GM12873 (cell line): Measurements from ENCODE around the gene TNF.
A peak's percentile ranks its signal among the peaks of the same experiment; 100 is the strongest.

Source experiments
- TF ChIP-seq, protein P1 (sequence below): IDR thresholded peaks from 2 replicates; pipeline ENCODE4 v1.5.1; 2012; ENCODE audit warnings: low read depth, mild to moderate bottlenecking, moderate library complexity, low read length, control low read depth; ENCODE audit not compliant: insufficient read depth; ENCODE audit errors: missing control alignments

Gene TNF

GRCh38 chr6:31567531-31568370, 7.6 kb upstream of the TNF start:
- TF ChIP-seq, protein P1, sequence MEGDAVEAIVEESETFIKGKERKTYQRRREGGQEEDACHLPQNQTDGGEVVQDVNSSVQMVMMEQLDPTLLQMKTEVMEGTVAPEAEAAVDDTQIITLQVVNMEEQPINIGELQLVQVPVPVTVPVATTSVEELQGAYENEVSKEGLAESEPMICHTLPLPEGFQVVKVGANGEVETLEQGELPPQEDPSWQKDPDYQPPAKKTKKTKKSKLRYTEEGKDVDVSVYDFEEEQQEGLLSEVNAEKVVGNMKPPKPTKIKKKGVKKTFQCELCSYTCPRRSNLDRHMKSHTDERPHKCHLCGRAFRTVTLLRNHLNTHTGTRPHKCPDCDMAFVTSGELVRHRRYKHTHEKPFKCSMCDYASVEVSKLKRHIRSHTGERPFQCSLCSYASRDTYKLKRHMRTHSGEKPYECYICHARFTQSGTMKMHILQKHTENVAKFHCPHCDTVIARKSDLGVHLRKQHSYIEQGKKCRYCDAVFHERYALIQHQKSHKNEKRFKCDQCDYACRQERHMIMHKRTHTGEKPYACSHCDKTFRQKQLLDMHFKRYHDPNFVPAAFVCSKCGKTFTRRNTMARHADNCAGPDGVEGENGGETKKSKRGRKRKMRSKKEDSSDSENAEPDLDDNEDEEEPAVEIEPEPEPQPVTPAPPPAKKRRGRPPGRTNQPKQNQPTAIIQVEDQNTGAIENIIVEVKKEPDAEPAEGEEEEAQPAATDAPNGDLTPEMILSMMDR = no peak

- TF ChIP-seq, protein P1 = no peak
Measured at GRCh38 chr6:31568537-31568961, 6.8 kb upstream of the TNF start.

DNA sequence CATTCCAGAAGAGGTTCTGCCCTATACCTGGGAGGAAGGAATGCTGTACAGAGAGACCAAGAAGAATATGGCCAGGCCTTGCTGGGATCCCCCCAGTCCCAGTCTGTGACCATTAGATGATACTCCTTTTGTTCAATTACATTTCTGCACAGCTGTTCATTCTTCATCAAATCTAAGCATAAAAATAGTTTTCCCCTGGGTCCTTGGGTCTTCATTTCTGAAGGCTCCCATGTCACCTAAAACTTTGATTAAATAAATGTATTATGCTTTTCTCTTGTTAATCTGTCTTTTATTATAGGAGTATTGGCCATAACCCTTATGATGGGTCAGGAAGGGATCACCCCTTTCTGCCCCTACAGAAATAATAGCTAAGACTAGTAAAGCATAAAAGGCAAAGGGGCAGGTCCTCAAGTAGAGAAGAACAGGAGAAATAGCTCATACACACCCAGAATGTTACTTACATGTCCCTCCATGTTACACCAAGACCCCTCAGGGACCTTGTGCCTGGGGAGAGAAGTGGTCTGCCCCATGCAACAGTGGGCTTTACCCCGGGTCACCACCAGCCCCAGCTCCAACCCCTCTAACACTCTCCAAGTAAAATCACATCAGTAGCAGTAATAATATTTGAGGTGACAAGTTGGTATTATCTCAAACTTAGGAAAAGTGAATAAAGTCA, 5.4 kb upstream of the TNF start:
- TF ChIP-seq, protein P1 = no peak

DNA sequence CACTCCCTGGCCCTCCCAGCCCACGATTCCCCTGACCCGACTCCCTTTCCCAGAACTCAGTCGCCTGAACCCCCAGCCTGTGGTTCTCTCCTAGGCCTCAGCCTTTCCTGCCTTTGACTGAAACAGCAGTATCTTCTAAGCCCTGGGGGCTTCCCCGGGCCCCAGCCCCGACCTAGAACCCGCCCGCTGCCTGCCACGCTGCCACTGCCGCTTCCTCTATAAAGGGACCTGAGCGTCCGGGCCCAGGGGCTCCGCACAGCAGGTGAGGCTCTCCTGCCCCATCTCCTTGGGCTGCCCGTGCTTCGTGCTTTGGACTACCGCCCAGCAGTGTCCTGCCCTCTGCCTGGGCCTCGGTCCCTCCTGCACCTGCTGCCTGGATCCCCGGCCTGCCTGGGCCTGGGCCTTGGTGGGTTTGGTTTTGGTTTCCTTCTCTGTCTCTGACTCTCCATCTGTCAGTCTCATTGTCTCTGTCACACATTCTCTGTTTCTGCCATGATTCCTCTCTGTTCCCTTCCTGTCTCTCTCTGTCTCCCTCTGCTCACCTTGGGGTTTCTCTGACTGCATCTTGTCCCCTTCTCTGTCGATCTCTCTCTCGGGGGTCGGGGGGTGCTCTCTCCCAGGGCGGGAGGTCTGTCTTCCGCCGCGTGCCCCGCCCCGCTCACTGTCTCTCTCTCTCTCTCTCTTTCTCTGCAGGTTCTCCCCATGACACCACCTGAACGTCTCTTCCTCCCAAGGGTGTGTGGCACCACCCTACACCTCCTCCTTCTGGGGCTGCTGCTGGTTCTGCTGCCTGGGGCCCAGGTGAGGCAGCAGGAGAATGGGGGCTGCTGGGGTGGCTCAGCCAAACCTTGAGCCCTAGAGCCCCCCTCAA, 3.1 kb upstream of the TNF start, which contains the start of gene LTA:
Gene LTA (plus strand): TSS at position 249 of the 871 bp plus-strand sequence. CDS start 454 bp downstream, at position 703.
- TF ChIP-seq, protein P1 = no peak

DNA sequence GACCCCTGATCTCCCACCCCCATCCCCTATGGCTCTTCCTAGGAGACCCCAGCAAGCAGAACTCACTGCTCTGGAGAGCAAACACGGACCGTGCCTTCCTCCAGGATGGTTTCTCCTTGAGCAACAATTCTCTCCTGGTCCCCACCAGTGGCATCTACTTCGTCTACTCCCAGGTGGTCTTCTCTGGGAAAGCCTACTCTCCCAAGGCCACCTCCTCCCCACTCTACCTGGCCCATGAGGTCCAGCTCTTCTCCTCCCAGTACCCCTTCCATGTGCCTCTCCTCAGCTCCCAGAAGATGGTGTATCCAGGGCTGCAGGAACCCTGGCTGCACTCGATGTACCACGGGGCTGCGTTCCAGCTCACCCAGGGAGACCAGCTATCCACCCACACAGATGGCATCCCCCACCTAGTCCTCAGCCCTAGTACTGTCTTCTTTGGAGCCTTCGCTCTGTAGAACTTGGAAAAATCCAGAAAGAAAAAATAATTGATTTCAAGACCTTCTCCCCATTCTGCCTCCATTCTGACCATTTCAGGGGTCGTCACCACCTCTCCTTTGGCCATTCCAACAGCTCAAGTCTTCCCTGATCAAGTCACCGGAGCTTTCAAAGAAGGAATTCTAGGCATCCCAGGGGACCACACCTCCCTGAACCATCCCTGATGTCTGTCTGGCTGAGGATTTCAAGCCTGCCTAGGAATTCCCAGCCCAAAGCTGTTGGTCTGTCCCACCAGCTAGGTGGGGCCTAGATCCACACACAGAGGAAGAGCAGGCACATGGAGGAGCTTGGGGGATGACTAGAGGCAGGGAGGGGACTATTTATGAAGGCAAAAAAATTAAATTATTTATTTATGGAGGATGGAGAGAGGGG, 1.9 kb upstream of the TNF start:
- TF ChIP-seq, protein P1 = no peak

- TF ChIP-seq, protein P1 = peak; percentile 30
Measured at GRCh38 chr6:31574106-31575061, 981 bp upstream of the TNF start.
